WTC11 (cell line): Measurements from ENCODE around the gene YKT6. TPM values are rescaled to one million over a fixed set of nuclear protein-coding genes. Genes with fewer than 3 reads are reported as not detected.
A peak's percentile ranks its signal among the peaks of the same experiment; 100 is the strongest.
"Not testable (repeated sequence)": the region's sequence is repeated elsewhere in the genome, so short reads cannot be mapped to it uniquely, and the experiment has no call there.

Experiments used
- ATAC-seq: fragments of 200-7000 bp; cut with Tn5 transposase; 2 replicates; pipeline ENCODE4 v1.10.0; 2021; ENCODE audit warnings: mild to moderate bottlenecking, moderate library complexity
- CTCF ChIA-PET: fragments of 300-600 bp; sonication (Branson Sonifier 250); formaldehyde crosslinking; loops from one replicate; lab custom pipeline; 2021; ENCODE audit warnings: antibody characterized with exemption; lab: Charles Lee
- POLR2A ChIA-PET: fragments of 350-600 bp; sonication (Branson Sonifier 250); formaldehyde crosslinking; loops from one replicate; lab custom pipeline; 2021; ENCODE audit warnings: antibody characterized with exemption; lab: Charles Lee
- DNase-seq: peaks from one replicate; pipeline ENCODE4 v3.0.0; 2021; ENCODE audit warnings: low spot score
- H3K27ac Mint-ChIP-seq: 2 replicates; pipeline ENCODE4 v1.8.0; 2021; ENCODE audit warnings: mixed read lengths
- H3K27me3 Mint-ChIP-seq: 2 replicates; pipeline ENCODE4 v1.8.0; 2021; ENCODE audit warnings: low read depth, mild to moderate bottlenecking, moderate library complexity, mixed read lengths
- H3K36me3 Mint-ChIP-seq: 2 replicates; pipeline ENCODE4 v1.8.0; 2021; ENCODE audit warnings: mixed read lengths
- H3K4me1 Mint-ChIP-seq: 2 replicates; pipeline ENCODE4 v1.8.0; 2022; ENCODE audit warnings: mixed read lengths
- H3K4me3 Mint-ChIP-seq: 2 replicates; pipeline ENCODE4 v1.8.0; 2021; ENCODE audit warnings: mild to moderate bottlenecking, moderate library complexity, mixed read lengths
- H3K9me3 Mint-ChIP-seq: 2 replicates; pipeline ENCODE4 v1.8.0; 2021; ENCODE audit warnings: mixed read lengths
- ATF1 ChIP-seq: sonication (generic); formaldehyde crosslinking; IDR thresholded peaks from 2 replicates; pipeline ENCODE4 v1.8.1; 2023; ENCODE audit warnings: mild to moderate bottlenecking, moderate library complexity, missing genetic modification reagents
- CTCF ChIP-seq: fragments of 200-600 bp; IDR thresholded peaks from 2 replicates; pipeline ENCODE4 v1.8.0; 2022; ENCODE audit warnings: antibody characterized with exemption
- EMX1 ChIP-seq: fragments of 250-450 bp; sonication (Bioruptor Pico); IDR thresholded peaks from 2 replicates; pipeline ENCODE4 v1.8.0; 2021; ENCODE audit warnings: mild to moderate bottlenecking
- ESRRA ChIP-seq: sonication (generic); formaldehyde crosslinking; IDR thresholded peaks from 2 replicates; pipeline ENCODE4 v1.8.1; 2022; ENCODE audit warnings: mild to moderate bottlenecking, missing genetic modification reagents, borderline replicate concordance
- NFE2L1 ChIP-seq: sonication (generic); formaldehyde crosslinking; IDR thresholded peaks from 2 replicates; pipeline ENCODE4 v1.8.1; 2023; ENCODE audit warnings: missing genetic modification reagents
- NFYB ChIP-seq: sonication (generic); formaldehyde crosslinking; conservative IDR thresholded peaks from 2 replicates; pipeline ENCODE4 v1.8.0; 2022; ENCODE audit warnings: low read depth, missing genetic modification reagents
- PRRX2 ChIP-seq: fragments of 250-450 bp; sonication (Bioruptor Pico); IDR thresholded peaks from 2 replicates; pipeline ENCODE4 v1.8.0; 2021; ENCODE audit warnings: mild to moderate bottlenecking
- RELA ChIP-seq: sonication (generic); formaldehyde crosslinking; IDR thresholded peaks from 2 replicates; pipeline ENCODE4 v1.8.1; 2022; ENCODE audit warnings: missing genetic modification reagents, mild to moderate bottlenecking, borderline replicate concordance
- SOX15 ChIP-seq: fragments of 250-450 bp; sonication (Bioruptor Pico); IDR thresholded peaks from 2 replicates; pipeline ENCODE4 v1.9.0; 2021; ENCODE audit warnings: mild to moderate bottlenecking
- SP1 ChIP-seq: sonication (generic); formaldehyde crosslinking; conservative IDR thresholded peaks from 2 replicates; pipeline ENCODE4 v1.8.1; 2022; ENCODE audit warnings: missing genetic modification reagents
- TEAD1 ChIP-seq: sonication (generic); formaldehyde crosslinking; IDR thresholded peaks from 2 replicates; pipeline ENCODE4 v1.8.0; 2022; ENCODE audit warnings: mild to moderate bottlenecking, missing genetic modification reagents
- ZNF219 ChIP-seq: sonication (generic); formaldehyde crosslinking; IDR thresholded peaks from 2 replicates; pipeline ENCODE4 v1.8.0; 2023; ENCODE audit warnings: missing genetic modification reagents, mild to moderate bottlenecking, borderline replicate concordance
- ZNF232 ChIP-seq: sonication (generic); formaldehyde crosslinking; IDR thresholded peaks from 2 replicates; pipeline ENCODE4 v1.8.0; 2022; ENCODE audit warnings: mild to moderate bottlenecking, missing genetic modification reagents
- ZNF317 ChIP-seq: sonication (generic); formaldehyde crosslinking; IDR thresholded peaks from 2 replicates; pipeline ENCODE4 v1.8.1; 2023; ENCODE audit warnings: low read depth, mild to moderate bottlenecking, moderate library complexity, missing genetic modification reagents, borderline replicate concordance
- ZNF396 ChIP-seq: fragments of 250-450 bp; sonication (Bioruptor Pico); IDR thresholded peaks from 2 replicates; pipeline ENCODE4 v1.8.0; 2021; ENCODE audit warnings: mild to moderate bottlenecking, moderate library complexity, borderline replicate concordance
- ZNF671 ChIP-seq: fragments of 250-450 bp; sonication (Bioruptor Pico); IDR thresholded peaks from 2 replicates; pipeline ENCODE4 v1.8.0; 2021; ENCODE audit warnings: mild to moderate bottlenecking
- total RNA-seq: library from RNA; stranded (reverse); gene quantifications from 3 replicates; pipeline ENCODE4 v1.2.3, GENCODE V29; 2021
- TF ChIP-seq, protein P1 (sequence below): sonication (generic); formaldehyde crosslinking; IDR thresholded peaks from 2 replicates; pipeline ENCODE4 v1.8.1; 2023; ENCODE audit warnings: mild to moderate bottlenecking, missing genetic modification reagents, moderate library complexity
- TF ChIP-seq, protein P2 (sequence below): sonication (generic); formaldehyde crosslinking; IDR thresholded peaks from 2 replicates; pipeline ENCODE4 v1.8.0; 2022; ENCODE audit warnings: missing genetic modification reagents
- TF ChIP-seq, protein P3 (sequence below): fragments of 250-450 bp; sonication (Bioruptor Pico); IDR thresholded peaks from 2 replicates; pipeline ENCODE4 v1.9.0; 2021; ENCODE audit warnings: mild to moderate bottlenecking
- TF ChIP-seq, protein P4 (sequence below): sonication (generic); formaldehyde crosslinking; IDR thresholded peaks from 2 replicates; pipeline ENCODE4 v1.8.0; 2023; ENCODE audit warnings: missing genetic modification reagents, mild to moderate bottlenecking, borderline replicate concordance

Gene YKT6
- total RNA-seq, 1 experiment from 2014 or later = 102 TPM

DNA sequence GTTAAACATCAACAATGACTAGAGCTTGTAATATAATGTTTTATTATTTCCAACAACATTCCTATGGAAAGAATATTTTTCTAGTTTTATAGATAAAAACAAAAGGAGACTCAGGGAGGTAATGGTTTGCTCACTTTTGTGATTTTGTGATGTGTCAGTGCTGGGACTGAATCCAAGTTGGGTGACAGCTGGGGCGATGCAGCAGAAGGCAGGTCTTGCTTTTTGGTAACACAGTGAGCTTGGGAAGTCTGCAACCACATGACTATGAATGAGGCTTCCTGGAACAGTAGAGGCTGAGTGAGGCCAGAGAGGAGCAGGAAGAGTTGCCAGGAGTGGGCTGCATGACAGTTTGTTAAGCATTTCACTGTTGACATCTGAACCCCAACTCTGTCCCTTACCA lies 4.9 kb upstream of the YKT6 start:
- POLR2A ChIA-PET = no interaction called here
- H3K9me3 Mint-ChIP-seq = peaks cover 11% of the 10 kb centered on the region
- TF ChIP-seq ZNF317 (CRISPR knock-in tag) (no peak), ZNF232 (no peak), ESRRA (CRISPR knock-in tag) (no peak), ATF1 (no peak), ZNF219 (CRISPR knock-in tag) (no peak), PRRX2 (CRISPR knock-in tag) (no peak)
- no peak for DNase-seq
- ATAC-seq = no peak
- no peaks in the 10 kb centered on the region for H3K36me3 Mint-ChIP-seq
- H3K27me3 Mint-ChIP-seq = peaks cover 23% of the 10 kb centered on the region
- CTCF ChIA-PET = interaction anchor here (0.9 to 4.0 kb wide), 13 partner anchors 19 to 176 kb away, joined by 3 to 24 read pairs (median 4); partner anchors contain the start of gene AEBP1
- no peaks in the 10 kb centered on the region for H3K4me1 Mint-ChIP-seq
- H3K27ac Mint-ChIP-seq = no peak overlapping the region
- H3K4me3 Mint-ChIP-seq = no peak overlapping the region

DNA sequence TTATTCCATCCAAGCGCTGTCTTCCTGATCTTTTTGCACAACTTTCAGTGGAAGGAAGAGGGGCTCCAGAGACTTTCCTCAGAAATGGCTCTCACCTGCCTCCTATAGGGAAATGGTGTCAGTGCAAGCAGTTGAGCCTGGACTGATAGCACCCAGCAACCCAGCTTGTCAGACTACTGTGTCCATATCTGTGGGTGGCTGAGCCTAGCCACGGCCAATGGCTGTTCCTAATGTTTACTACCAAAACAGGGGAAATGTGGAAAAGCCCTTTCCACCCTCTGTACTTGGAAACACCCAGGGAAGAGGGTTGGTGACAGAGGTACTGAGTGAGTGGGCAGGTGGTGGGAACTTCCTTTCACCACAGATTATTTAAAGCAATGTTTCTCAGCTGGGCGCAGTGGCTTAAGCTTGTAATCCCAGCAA lies 4.3 kb upstream of the YKT6 start:
- Mint-ChIP-seq H3K27ac (no peak overlapping the region), H3K36me3 (no peaks in the 10 kb centered on the region), H3K27me3 (peaks cover 23% of the 10 kb centered on the region), H3K9me3 (peaks cover 11% of the 10 kb centered on the region), H3K4me1 (peaks cover under 1% of the 10 kb centered on the region), H3K4me3 (no peak overlapping the region)
- ChIA-PET CTCF (interaction anchor here (0.6 to 4.0 kb wide), 21 partner anchors 9 to 177 kb away, joined by 3 to 24 read pairs (median 4); partner anchors contain the start of genes AEBP1 and PGAM2), POLR2A (no interaction called here)
- DNase-seq = peak; percentile 57
- ATAC-seq = peak; percentile 78
- TF ChIP-seq CTCF = peak; percentile 49; the same call in 1 of the 2 replicates
- TF ChIP-seq, protein P1, sequence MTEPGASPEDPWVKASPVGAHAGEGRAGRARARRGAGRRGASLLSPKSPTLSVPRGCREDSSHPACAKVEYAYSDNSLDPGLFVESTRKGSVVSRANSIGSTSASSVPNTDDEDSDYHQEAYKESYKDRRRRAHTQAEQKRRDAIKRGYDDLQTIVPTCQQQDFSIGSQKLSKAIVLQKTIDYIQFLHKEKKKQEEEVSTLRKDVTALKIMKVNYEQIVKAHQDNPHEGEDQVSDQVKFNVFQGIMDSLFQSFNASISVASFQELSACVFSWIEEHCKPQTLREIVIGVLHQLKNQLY (CRISPR knock-in tag) = no peak

GRCh38 chr7:44197474-44197873 lies 3.3 kb upstream of the YKT6 start:
- H3K27me3 Mint-ChIP-seq = peaks cover 23% of the 10 kb centered on the region
- no peak for ATAC-seq
- TF ChIP-seq TEAD1 (CRISPR knock-in tag) = no peak
- TF ChIP-seq SP1 = no peak
- TF ChIP-seq NFYB = no peak
- no peak for TF ChIP-seq NFE2L1 (CRISPR knock-in tag)
- no peak for TF ChIP-seq PRRX2 (CRISPR knock-in tag)
- TF ChIP-seq, protein P2, sequence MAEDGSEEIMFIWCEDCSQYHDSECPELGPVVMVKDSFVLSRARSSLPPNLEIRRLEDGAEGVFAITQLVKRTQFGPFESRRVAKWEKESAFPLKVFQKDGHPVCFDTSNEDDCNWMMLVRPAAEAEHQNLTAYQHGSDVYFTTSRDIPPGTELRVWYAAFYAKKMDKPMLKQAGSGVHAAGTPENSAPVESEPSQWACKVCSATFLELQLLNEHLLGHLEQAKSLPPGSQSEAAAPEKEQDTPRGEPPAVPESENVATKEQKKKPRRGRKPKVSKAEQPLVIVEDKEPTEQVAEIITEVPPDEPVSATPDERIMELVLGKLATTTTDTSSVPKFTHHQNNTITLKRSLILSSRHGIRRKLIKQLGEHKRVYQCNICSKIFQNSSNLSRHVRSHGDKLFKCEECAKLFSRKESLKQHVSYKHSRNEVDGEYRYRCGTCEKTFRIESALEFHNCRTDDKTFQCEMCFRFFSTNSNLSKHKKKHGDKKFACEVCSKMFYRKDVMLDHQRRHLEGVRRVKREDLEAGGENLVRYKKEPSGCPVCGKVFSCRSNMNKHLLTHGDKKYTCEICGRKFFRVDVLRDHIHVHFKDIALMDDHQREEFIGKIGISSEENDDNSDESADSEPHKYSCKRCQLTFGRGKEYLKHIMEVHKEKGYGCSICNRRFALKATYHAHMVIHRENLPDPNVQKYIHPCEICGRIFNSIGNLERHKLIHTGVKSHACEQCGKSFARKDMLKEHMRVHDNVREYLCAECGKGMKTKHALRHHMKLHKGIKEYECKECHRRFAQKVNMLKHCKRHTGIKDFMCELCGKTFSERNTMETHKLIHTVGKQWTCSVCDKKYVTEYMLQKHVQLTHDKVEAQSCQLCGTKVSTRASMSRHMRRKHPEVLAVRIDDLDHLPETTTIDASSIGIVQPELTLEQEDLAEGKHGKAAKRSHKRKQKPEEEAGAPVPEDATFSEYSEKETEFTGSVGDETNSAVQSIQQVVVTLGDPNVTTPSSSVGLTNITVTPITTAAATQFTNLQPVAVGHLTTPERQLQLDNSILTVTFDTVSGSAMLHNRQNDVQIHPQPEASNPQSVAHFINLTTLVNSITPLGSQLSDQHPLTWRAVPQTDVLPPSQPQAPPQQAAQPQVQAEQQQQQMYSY = no peak
- TF ChIP-seq RELA (CRISPR knock-in tag) = no peak
- no peak for TF ChIP-seq ZNF671
- TF ChIP-seq EMX1 (CRISPR knock-in tag) = no peak
- TF ChIP-seq, protein P3, sequence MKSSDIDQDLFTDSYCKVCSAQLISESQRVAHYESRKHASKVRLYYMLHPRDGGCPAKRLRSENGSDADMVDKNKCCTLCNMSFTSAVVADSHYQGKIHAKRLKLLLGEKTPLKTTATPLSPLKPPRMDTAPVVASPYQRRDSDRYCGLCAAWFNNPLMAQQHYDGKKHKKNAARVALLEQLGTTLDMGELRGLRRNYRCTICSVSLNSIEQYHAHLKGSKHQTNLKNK (CRISPR knock-in tag) = no peak
- TF ChIP-seq, protein P4, sequence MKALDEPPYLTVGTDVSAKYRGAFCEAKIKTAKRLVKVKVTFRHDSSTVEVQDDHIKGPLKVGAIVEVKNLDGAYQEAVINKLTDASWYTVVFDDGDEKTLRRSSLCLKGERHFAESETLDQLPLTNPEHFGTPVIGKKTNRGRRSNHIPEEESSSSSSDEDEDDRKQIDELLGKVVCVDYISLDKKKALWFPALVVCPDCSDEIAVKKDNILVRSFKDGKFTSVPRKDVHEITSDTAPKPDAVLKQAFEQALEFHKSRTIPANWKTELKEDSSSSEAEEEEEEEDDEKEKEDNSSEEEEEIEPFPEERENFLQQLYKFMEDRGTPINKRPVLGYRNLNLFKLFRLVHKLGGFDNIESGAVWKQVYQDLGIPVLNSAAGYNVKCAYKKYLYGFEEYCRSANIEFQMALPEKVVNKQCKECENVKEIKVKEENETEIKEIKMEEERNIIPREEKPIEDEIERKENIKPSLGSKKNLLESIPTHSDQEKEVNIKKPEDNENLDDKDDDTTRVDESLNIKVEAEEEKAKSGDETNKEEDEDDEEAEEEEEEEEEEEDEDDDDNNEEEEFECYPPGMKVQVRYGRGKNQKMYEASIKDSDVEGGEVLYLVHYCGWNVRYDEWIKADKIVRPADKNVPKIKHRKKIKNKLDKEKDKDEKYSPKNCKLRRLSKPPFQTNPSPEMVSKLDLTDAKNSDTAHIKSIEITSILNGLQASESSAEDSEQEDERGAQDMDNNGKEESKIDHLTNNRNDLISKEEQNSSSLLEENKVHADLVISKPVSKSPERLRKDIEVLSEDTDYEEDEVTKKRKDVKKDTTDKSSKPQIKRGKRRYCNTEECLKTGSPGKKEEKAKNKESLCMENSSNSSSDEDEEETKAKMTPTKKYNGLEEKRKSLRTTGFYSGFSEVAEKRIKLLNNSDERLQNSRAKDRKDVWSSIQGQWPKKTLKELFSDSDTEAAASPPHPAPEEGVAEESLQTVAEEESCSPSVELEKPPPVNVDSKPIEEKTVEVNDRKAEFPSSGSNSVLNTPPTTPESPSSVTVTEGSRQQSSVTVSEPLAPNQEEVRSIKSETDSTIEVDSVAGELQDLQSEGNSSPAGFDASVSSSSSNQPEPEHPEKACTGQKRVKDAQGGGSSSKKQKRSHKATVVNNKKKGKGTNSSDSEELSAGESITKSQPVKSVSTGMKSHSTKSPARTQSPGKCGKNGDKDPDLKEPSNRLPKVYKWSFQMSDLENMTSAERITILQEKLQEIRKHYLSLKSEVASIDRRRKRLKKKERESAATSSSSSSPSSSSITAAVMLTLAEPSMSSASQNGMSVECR (CRISPR knock-in tag) = no peak
- TF ChIP-seq ZNF396 = no peak
- no peak for TF ChIP-seq SOX15 (CRISPR knock-in tag)
- TF ChIP-seq, all 79 proteins: peak for 0
- Mint-ChIP-seq H3K27ac (no peak overlapping the region), H3K4me3 (no peak overlapping the region), H3K36me3 (no peaks in the 10 kb centered on the region), H3K4me1 (peaks cover 11% of the 10 kb centered on the region), H3K9me3 (peaks cover 11% of the 10 kb centered on the region)
- ChIA-PET CTCF (interaction anchor here (1.1 to 4.0 kb wide), 7 partner anchors 10 to 125 kb away, joined by 3 to 24 read pairs (median 7); partner anchors contain the start of gene AEBP1), POLR2A (no interaction called here)
- no peak for DNase-seq

GRCh38 chr7:44200163-44200562 lies 615 bp upstream of the YKT6 start:
- CTCF ChIA-PET = interaction anchor here (0.7 to 2.3 kb wide), 8 partner anchors 11 to 156 kb away, joined by 3 to 13 read pairs (median 4); partner anchors contain the start of genes DBNL, GCK and POLD2
- H3K27me3 Mint-ChIP-seq = peaks cover 23% of the 10 kb centered on the region
- H3K4me3 Mint-ChIP-seq = peak overlapping the region; percentile 48

More at GRCh38 chr7:44200163-44200562, 615 bp upstream of the YKT6 start:
- peaks cover 14% of the 10 kb centered on the region for H3K4me1 Mint-ChIP-seq
- H3K27ac Mint-ChIP-seq, DNase-seq, H3K9me3 Mint-ChIP-seq, ATAC-seq, H3K36me3 Mint-ChIP-seq: not testable (repeated sequence)
- POLR2A ChIA-PET = interaction anchor here (0.6 kb wide), 1 partner anchor 14 kb away, joined by 3 read pairs; no protein-coding TSS in a partner anchor
